GM18502 (cell line): ENCODE measurements around the gene ZSCAN12.
"Not testable (repeated sequence)": the region's sequence is repeated elsewhere in the genome, so short reads cannot be mapped to it uniquely, and the experiment has no call there.

ENCODE experiments used
- ATAC-seq: cut with Tn5 transposase; IDR thresholded peaks from one replicate; pipeline ENCODE4 v1.9.1; 2021; ENCODE audit warnings: mild to moderate bottlenecking; ENCODE audit not compliant: unreplicated experiment, poor library complexity

The ZSCAN12 gene

DNA sequence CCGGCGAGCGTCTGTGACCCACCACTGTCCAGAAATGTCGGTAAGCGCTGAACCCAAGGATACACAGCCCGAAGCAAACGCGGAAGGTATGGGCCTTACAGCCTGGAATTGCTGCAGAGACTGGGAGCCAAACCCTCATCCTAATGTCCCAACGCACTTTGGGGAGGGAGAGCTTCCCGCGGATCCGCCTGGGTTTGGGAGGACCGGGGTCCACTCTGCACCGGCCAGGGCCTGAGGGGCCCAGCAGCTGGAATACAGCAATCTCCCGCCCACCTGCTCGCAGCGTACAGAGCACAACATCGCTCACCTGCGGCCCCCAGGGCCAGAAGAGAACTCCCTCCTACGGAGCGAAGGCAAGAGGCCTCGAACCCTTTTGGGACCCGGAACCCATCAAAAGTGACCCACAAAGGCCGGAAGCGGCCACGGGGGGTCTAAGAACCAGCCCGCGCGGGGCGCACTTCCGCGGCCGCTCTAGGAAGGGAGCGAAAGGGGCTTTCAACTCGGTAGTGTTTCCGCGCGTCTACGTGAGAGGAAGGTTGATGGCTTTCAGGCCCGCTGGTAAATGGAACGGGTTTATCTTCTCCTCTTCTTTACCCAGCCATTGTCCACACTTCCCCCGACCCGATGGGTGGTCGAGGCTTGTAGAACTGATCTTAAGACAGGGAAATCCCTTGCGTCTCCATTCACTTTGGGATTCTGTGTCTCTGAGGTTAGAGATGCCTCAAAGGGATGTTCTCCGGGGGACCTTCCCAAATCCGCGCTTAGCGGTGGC lies at the start of gene ZSCAN12:
Gene ZSCAN12, minus strand, starts transcription at position 398 of the 772 bp plus-strand sequence. CDS start 1,342 bp downstream, outside the sequence.
- ATAC-seq: peak; percentile 90

DNA sequence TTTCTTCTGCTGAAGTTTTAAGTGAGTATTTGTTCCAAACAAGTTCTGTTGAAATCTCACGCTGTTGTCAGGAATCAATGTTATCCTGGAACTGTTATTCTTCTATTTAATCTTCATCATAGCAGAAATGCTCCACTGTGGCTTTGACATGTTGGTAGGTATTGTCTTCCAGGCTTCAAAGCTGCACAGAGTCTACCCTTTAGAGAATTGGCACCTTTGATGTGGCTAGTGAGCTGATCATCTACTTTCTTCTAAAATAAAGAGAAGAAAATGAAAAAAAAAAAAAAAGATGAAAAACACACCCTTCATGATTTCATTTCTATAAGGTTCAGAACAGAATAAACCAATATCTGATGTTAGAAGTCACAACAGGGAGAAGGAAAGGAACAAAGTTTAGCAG lies 49.5 kb upstream of the ZSCAN12 start:
- ATAC-seq: no peak

DNA sequence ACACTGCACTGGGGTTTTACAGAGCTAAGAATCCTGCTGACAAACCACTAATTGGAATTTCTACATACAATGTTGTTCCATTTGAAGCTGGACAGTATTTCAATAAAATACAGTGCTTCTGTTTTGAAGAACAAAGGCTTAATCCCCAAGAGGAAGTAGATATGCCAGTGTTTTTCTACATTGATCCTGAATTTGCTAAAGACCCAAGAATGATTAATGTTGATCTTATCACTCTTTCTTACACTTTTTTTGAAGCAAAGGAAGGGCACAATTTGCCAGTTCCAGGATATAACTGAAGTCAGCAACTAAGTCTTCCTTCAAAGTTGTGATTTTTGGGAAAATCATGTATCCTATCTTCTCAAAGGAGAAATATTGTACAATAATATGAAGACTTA lies 48.0 kb upstream of the ZSCAN12 start:
- ATAC-seq: not testable (repeated sequence)

DNA sequence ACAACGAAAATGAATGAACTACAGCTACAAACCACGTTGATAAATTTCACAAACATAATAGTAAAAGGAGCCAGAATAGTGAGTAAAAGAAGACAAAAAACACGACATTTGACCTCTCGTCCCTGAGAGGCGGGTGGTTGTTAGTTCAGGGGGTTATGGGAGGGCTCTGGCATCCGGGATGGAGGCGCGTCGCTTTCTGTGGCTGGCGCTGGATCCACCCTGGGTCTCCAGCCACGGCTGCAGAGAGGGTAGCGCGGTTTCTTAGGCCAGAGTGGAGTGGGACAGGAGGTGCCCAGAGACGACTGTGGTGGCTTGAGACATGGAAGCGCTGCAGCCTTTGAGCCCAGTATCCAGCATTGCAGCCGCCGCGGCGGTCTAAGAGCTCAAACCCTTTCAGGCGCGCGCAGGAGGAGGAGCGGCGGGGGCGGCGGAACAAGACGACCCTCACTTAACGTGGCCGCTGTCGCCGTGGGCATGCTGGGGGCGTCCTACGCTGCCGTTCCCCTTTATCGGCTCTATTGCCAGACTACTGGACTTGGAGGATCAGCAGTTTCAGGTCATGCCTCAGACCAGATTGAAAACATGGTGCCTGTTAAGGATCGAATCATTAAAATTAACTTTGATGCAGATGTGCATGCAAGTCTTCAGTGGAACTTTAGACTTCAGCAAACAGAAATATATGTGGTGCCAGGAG lies 47.4 kb upstream of the ZSCAN12 start:
- ATAC-seq: no peak

DNA sequence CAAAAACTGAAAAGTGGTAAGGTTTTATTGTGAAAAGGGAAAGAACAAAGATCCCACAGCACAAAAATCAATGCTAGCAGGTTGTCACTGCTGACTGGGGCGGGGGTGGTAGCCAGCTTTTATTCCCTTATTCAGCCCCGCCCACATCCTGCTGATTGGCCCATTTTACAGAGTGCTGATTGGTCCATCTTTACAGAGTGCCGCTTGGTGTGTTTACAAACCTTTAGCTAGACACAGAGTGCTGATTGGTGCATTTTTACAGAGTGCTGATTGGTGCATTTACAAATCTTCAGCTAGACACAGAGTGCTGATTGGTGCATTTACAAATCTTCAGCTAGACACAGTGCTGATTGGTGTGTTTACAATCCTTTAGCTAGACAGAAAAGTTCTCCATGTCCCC lies 45.2 kb upstream of the ZSCAN12 start:
- ATAC-seq: not testable (repeated sequence)

DNA sequence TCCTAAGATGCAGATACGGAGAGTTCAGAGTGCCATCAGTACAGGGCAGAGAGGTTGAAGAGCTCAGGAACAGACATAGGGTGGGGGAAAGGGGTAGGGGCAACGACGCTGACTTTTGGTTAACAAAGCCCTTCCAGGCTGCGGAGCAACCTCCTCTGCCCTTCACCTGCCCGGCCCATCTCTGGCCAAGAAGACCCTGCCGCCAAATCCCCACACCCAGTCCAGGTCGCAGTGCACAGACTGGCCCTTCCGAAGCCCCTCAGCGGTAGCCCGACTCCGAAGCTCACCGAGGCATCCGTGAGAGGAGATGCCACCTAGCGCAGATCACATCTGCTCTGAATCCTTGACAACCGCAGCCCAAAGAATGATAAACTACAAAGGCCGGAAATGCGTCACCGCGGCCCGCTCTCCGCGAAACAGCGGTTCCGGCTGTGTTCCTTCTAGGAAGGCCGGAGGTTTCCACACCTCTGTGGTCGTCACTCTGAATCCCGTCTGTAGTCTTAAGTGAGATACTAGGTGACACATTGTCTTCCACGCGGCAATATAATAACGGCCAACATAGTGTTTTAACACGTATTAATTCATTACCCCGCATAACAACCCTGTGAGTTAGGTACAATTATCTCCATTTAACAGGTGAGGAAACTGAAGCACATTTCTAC lies 43.7 kb upstream of the ZSCAN12 start, which contains the start of gene ZSCAN23:
Gene ZSCAN23, minus strand, starts transcription at position 380 of the 662 bp plus-strand sequence. CDS start 7,225 bp downstream, outside the sequence.
- peak; percentile 97 for ATAC-seq

DNA sequence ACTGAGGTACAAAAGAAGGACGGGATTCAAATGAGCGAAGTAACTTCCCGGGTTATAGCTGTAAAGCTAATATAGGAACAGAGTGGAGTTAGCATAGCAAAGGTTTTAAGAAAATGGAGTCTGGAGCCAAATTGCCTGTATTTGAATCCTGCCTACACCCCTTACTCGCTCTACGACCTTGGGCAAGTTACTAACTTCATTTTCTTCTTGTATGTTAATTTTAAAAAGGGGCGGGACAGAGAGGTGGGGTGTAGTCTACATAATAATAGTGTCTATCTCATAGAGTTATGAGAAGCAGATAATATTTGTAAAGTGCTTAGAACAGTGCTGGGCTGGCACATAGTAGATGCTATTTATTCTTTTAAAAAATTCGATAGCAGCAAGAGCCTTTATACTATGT lies 43.0 kb upstream of the ZSCAN12 start:
- ATAC-seq: no peak

DNA sequence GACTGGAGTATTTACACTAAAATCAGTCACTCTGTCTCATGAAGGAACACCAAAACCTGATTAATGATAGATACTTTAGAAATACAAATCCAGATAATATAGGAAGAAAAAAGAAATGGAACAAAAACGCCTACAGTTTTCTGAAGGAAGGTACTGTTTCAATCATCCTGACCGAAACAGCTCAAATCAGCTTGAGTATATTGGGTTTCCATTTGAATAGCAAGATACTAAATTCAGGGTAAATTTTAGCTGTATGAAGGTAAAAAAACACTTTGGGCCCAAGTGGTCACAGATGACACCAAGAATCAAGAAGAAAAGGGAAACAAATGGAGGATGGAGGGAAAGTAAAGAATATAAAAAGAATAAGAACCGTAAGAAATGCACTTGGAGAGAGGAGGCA lies 36.9 kb upstream of the ZSCAN12 start:
- no peak for ATAC-seq

DNA sequence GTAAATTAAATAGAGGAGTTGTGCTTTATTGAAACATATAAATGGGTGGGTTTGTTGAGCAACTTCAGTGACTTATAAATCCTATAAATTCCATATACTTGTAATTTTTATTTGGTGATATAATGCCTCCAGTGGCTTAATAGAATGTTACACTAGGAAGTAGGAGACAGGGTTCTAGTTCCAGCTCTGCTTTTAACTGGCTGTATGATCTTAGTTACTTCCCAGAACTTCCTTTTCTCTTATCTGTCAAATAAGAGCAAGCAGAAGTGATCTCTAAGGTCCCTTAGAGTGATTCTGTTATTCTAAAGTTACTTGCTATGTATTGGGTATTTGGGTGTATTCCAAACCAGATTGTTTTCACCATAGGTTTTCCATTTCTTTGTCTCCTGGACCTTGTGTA lies 33.6 kb upstream of the ZSCAN12 start:
- ATAC-seq: no peak

DNA sequence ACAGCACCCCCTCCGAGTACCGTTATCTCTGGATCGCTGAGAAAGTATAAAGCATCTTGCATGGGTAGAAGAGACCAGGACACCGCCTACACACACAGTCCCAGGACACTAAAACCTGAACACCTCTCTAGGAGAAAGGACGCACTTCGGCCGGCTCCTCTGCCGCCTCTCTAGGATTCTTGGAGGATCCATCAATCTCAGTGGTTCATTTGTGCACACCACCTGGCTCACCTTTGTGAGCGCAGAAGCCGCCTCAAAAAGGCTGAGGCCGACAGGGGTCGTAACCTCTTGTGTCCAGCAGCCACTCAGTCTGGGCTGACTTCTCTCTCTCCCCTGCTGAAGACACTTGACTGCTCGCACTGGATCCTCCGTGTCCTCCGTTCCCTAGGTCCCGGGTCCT lies 30.2 kb upstream of the ZSCAN12 start:
- ATAC-seq: no peak

DNA sequence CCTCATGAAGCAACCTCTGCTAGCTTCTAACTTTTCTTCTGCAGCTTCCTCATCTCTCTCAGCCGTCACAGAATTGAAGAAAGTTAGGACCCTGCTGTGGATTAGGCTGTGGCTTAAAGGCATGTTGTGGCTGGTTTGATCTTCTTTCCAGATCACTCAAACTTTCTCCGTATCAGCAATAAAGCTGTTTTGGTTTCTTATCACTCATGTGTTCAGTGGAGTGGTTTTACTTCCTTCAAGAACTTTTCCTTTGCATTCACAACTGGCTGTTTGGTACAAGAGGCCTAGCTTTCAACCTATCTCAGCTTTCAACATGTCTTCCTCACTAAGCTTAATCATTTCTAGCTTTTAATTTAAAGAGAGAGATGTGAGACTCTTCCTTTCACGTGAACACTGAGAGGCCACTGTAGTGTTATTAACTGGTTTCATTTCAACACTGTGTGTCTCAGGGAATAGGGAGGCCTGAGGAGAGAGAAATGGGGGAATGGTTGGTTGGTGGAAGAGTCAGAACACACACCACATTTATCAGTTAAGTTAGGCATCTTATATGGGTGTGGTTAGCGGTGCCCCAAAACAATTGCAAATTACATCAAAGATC lies 26.5 kb upstream of the ZSCAN12 start:
- no peak for ATAC-seq

DNA sequence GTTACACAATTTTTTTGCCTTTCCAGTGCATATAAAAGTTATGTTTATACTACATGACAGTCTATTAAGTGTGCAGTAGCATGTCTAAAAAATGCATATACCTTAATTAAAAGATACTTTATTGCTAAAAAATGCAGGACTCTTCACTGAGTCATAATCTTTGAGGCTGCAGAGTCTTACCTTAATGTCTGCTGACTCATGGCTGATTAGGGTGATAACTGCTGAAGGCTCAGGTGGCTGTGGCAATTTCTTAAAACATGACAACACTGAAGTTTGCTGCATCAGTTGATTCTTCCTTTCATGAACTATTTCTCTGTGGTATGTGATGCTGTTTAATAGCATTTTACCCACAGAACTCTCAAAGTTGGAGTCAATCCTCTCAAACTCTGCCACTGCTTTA lies 24.6 kb upstream of the ZSCAN12 start:
- ATAC-seq: no peak

DNA sequence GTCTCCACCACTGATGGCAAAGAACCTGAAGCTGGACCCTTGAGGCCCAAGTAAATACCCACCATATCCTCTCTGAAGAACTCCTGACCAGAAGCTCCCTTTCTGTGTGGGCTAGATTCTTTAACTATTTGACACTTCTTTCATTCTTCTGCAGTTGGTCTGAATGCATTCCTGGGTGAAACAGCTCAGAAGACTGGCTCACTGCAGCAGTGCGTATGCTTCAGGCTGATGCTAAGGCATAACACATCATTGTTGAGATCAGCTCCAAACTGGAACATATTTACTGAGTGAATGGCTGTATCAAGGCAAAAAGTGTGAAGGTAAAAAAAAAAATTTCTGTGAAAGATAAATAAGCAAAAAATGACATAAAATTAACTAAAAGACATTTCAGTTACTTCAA lies 24.0 kb upstream of the ZSCAN12 start:
- no peak for ATAC-seq

DNA sequence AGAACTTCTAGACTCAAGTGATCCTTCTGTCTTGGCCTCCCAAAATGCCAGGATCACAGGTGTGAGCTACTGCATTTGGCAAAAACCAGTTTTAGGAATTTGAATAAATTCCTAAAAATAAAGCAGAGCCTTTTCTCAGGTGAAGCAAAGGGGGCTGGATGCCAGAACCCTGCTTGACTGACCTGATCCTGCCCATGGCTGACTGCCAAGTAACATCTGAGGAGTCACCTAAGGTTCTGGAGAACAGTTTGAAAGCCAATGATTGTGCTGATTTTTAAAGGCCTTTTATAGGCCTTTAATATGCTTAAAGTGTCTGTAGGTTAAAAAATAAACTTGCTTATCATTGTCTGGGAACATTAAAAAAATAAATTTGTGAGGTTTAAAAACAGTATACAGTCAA lies 14.1 kb upstream of the ZSCAN12 start:
- ATAC-seq: no peak

DNA sequence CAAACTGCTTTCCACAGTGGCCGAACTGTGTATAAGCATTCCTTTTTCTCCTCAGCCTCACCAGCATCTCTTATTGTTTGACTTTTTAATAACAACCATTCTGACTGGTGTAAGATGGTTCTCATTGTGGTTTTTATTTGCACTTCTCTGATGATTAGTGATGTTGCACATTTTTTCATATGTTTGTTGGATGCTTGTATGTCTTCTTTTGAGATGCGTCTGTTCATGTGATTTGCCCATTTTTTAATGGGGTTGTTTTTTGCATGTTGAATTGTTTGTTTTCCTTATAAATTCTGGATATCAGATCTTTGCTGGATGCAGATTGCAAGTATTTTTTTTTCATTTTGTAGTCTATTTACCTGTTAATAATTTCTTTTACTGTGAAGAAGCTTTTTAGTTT lies 11.2 kb upstream of the ZSCAN12 start:
- no peak for ATAC-seq

DNA sequence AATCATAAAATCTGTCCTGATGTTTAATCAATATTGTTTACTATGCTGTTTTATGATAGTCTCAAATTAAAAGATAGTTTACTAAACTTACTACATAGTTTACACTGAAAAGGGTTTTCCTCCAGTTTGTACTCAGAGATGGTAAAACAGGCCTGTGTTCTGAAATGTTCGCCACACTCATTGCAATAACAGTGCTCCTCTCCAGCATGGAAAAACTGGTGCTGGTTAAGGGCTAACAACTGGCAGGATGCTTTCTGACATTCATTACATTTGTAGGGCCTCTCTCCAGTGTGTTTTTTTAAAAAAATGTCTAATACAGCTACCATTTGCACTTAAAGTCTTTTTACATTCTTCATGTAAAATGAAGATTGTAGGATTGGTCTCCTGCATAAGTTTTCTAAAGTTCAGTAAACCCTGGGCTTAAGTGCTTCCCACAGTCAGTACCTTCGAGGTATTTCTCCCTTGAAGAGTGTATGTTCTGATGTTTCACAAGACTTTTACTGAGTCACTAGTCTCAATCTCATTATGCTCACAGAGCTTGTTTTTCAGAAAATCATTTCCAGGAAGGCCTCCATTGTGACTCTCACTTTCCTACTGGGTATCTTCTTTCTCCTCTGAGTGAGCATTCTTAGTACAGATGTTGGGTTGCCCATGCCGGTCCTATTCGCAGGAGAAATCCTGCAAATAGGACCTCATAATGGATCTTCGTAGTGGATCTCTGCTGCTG lies 8.7 kb upstream of the ZSCAN12 start:
- no peak for ATAC-seq

DNA sequence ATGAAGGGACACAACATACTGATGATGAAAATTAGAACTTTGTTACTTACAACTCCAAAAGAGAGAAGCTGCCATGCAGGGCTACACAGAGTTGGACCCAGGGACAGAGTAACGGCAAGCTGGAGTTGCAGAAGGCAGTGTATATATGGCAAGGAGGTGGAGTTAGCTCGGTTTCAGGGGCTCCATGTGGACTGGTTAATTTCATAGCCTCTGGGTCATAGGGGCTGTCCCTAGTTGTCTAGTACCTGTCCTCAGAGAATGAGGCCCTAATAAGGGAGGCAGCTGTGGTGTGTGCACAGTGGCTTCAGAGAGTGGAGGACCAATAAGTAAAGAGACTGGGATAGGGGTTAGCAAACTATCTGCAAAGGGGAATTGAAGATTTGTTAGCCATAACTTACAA lies 7.9 kb upstream of the ZSCAN12 start:
- ATAC-seq: no peak

DNA sequence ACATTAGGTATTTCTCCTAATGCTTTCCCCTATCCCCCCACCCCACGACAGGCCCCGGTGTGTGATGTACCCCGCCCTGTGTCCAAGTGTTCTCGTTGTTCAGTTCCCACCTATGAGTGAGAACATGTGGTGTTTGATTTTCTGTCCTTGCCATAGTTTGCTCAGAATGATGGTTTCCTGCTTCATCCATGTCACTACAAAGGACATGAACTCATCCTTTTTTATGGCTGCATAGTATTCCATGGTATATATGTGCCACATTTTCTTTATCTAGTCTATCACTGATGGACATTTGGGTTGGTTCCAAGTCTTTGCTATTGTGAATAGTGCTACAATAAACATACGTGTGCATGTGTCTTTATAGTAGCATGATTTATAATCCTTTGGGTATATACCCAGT lies 4.4 kb upstream of the ZSCAN12 start:
- not testable (repeated sequence) for ATAC-seq

DNA sequence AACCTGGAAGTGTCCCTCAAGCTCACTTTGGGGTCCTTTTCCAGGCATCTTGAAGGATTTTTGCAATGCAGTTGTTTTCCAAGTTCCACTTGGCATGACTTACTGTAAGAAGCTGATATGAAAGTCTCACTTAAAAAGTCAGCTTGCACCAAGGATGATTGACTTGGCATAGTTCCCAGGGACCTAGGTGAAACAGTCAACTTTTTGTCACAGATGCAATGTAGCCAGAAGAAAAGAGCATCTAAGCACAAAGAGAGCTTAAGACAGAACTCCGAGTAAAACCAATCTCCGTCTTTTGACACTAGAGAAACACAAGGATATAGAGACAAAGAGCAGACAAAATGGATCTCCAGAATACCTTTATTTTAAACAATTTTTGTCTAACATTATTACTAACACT lies 2.6 kb upstream of the ZSCAN12 start:
- ATAC-seq: no peak

DNA sequence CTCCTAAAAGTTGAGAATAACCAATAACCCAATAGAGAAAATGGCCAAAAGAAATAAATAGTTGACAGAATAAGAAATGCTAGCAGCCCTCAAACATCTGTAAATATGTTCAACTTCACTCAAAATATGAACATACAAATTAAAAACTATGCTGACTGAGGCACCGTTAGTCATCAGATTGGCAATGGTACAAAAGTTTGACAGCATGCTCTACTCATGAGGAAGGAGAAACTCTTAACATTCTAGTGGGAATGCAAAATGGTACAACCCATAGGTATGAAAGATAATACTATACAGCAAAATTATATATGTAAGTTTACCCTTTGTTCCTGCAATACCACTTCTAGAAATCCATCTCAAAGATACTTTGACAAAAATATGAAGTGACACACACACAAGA lies 1.6 kb upstream of the ZSCAN12 start:
- no peak for ATAC-seq
